Activated T-cell treated with anti-CD3 and anti-CD28 coated beads, Interleukin-2, amount 50 U/mL, for 48 hours (primary cell): ENCODE results near the gene ST8SIA6.
A peak's percentile ranks its signal among the peaks of the same experiment; 100 is the strongest.
"Not testable (repeated sequence)": the region's sequence is repeated elsewhere in the genome, so short reads cannot be mapped to it uniquely, and the experiment has no call there.

Experiments used
- DNase-seq, 2 experiments: peaks; one replicate each; pipeline ENCODE4 v3.0.0-alpha.2; 2020

Gene ST8SIA6

DNA sequence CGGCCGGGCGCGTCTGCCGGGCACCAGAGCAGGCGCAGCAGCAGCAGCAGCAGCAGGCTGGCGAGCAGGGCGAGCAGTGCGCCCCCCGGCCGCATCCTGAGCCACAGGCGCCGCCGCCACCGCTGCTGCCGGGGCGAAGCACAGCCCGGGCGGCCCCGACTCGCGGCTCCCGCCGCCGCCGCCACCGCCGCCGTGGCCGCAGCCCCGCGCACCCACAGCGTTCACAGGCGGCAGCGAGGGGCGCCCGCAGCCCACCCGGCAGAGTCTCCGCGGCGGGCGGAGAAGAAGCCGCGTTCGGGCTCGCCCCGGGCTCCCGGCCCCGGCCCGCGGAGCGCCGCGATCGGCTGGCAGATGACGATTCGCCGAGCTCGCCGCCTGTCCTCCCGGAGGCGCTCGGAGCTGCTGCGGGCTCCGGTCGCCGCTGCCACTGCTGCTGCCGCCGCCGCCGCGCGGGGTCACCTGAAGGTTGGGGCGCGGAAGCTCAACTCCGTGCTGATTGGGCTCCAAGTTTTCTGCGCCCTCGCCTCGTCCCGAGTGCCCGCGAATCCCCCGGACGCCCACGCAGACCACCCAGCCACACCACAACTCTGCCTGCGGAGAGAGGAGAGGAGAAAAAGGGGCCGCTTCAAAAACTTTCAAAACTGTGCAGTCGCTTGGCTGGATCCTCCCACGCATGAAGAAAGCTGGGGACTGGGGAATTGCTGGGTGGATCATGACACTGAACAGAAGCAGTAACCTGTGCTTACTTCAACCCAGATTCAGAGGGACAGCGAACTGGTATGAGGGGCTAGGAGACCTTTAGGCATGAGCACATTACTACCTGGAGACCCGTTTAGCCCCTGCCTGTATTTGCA is at the start of gene ST8SIA6:
Gene ST8SIA6, minus strand, starts transcription at position 435 of the 854 bp plus-strand sequence. Its CDS starts 340 bp downstream, at position 95.
- DNase-seq, result peak; percentile 55 to 67

DNA sequence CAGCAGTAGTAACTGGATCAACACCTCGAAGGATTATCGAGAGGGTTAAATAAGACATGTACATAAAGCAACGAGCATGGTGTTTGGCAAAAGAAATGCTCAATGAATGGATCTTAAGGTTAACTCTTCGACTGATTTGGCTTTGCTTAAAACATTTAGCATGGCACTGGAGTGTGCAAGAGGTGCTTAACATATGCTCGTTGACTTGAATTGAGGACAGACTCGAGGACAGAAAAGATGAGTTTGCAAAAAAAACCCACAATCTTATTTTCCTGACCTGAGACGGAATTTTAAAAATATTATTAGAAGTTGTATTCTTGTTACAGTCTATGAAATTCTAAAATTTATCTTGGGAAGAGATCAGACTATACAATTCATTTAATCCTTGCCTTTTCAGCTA is 49.4 kb upstream of the ST8SIA6 start:
- DNase-seq, result no peak

- no peak for DNase-seq
Measured at GRCh38 chr10:17502814-17503213, 48.4 kb upstream of the ST8SIA6 start.

- not testable (repeated sequence) for DNase-seq
Measured at GRCh38 chr10:17499014-17499413, 44.6 kb upstream of the ST8SIA6 start.

DNA sequence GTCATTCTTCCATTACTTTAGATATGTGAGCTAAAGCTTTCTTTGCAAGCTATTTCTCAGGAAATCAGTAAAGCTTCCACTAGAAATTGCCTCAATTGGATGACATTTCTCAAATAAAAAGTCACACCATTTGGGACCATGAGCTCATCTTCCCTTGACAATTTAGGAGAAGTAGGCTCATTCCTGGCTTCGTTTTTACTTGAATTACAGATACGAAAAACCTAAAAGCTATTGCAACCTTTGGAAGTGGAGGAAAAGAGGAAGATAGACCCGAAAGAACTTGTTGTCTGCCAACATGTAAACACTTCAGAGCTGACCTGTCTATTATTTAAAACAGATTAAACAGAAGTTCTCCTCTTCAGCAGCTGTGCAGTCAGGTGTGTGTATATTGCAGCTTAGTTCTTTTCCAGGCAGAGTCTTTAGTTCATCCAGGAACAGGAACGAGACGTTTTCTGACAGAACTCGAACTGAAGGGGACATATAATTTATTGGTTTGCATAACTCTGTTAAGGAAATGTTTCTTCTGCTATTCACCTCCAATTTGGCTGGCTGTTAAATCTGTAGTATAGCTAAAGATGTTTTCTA is 43.1 kb upstream of the ST8SIA6 start:
- DNase-seq, result no peak

DNA sequence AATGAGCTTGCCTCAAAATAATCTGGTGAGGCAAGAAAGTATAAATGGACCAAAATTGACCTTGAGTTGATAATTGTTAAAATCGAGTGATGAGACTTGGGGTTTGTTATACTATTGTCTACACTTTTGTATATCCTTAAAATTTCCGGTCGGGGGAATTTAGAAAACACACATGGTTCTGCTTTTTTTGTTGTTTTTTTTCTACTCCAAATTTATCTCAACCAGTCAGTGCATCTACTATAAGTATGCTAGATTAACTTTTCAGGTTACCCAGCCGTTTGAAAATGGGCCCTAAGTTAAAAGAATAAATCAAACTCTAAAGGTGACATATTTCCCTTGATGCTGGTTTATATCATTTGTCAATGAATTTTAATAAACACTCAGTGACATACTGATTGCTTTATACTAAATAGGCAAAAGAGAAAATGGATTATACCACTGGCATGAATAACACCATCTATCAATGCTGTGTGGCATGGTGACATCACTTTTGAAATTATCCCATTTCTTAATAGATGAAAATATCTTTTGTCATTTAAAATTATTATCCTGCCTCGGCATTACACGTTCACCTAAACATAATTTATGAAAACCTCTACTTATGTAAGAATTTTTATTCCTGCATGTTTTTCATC is 40.3 kb upstream of the ST8SIA6 start:
- DNase-seq, result no peak

DNA sequence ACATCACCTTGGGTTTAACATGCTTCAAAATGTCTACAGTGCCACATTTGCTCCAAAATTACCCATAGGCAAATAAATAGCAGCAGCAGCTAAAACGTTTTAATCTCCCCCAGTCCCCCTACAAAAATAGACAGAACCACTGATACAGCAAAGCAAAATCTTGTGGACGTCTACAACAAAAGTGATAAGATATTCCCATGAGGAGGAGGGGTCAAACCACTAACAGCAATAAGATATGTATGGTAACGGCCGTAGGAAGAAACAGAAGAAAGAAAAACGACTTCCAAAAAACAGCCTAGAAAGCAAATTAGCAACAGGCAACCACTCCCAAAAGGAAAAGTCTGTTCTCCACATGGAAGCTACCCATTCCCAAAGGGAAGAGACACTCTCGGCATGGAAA is 34.5 kb upstream of the ST8SIA6 start:
- DNase-seq, result no peak

GRCh38 chr10:17483079-17483478 is 28.7 kb upstream of the ST8SIA6 start:
- no peak for DNase-seq

- DNase-seq, result no peak
Measured at GRCh38 chr10:17479822-17480221, 25.4 kb upstream of the ST8SIA6 start.

- DNase-seq, result no peak
Measured at GRCh38 chr10:17479015-17479615, 24.7 kb upstream of the ST8SIA6 start.

DNA sequence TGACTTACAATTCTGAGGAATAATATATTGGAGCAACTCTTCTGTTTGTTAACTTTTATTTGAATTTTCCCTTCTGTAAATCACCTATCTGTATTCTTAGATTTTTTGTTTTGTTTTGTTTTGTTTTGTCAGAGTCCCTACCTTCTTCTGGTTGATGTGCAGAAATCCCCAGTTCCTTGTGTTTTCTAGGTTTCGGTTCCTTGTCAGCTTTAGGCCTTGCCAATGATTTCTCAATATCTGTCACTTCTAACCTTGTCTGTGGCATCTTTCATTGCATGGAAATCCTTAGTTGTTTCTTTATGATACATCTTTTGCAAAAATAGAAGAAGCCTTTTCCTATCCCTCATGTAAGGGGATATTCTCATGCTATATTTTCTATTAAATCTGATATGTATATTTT is 21.7 kb upstream of the ST8SIA6 start:
- no peak for DNase-seq

GRCh38 chr10:17475661-17476060 is 21.3 kb upstream of the ST8SIA6 start:
- no peak for DNase-seq

GRCh38 chr10:17474595-17475323 is 20.4 kb upstream of the ST8SIA6 start:
- DNase-seq, result no peak

GRCh38 chr10:17473228-17473950 is 19.0 kb upstream of the ST8SIA6 start:
- DNase-seq, result no peak

GRCh38 chr10:17472481-17473227 is 18.3 kb upstream of the ST8SIA6 start:
- DNase-seq, result no peak

DNA sequence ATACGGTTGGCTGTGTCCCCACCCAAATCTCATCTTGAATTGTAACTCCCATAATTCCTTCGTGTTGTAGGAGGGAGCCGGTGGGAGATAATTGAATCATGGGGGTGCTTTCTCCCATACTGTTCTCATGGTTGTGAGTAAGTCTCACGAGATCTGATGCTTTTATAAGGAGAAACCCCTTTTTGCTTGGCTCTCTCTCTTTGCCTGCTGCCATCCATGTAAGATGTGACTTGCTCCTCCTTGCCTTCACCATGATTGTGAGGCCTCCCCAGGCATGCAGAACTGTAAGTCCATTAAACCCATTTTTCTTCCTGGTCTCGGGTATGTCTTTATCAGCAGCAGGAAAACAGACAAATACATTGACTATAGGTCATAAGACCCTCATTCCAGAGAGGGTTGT is 15.9 kb upstream of the ST8SIA6 start:
- no peak for DNase-seq

GRCh38 chr10:17465328-17466125 is 11.1 kb upstream of the ST8SIA6 start:
- DNase-seq, result no peak

DNA sequence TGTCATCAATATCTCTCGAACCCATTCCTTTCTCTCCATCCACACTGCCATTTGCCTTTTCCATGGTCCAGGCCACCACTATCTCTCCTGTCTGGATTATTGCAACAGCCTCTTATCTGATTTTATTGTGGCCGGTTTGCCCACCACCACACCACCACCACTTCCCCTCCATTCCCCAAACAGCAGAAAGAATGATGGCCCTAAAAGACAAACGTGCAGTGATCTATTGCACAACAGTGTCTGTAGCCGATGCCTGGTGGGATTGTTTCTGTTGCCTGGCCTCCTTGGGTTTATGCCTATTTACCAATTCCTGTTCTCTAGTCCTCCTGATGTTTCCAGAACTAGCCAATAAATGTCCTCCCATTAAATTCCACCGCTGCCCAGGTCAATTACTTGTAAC is 10.2 kb upstream of the ST8SIA6 start:
- DNase-seq, result no peak

- no peak for DNase-seq
Measured at GRCh38 chr10:17460756-17461155, 6.4 kb upstream of the ST8SIA6 start.

DNA sequence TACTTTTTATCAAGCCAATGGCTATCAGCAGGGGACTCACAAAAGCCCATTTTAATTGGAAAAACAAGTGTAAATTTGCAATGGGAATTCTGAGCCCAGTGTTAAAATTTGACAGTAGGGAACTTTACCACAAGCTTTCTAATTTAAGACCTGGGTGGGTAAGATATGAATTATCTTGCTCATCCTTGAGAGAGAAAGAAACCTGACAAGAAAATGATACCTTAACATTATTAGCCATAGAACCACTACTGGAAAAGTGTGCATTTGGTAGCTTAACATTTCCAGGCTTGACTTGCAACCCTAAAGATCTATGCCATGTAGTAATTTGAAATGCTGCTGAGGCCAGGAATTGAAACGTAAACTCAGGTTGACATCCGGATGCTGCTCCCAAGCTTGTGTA is 2.7 kb upstream of the ST8SIA6 start:
- DNase-seq, result no peak
